HL-60/S4 (cell line): ENCODE measurements around the gene DKK3.

Source experiments
- in situ Hi-C: fragments of 300-500 bp; cut with MboI; formaldehyde crosslinking; loops from 2 replicates; pipeline ENCODE4 v1.14.3; 2022; ENCODE audit warnings: low sequenced_read_pairs

Gene DKK3

GRCh38 chr11:11985016-11985715, 23.3 kb downstream of the DKK3 start:
- in situ Hi-C loops, result no loop called here

GRCh38 chr11:11984563-11984962, 23.9 kb downstream of the DKK3 start:
- in situ Hi-C loops, result no loop called here

GRCh38 chr11:11983427-11983826, 25.0 kb downstream of the DKK3 start:
- in situ Hi-C loops, result no loop called here

GRCh38 chr11:11982975-11983374, 25.5 kb downstream of the DKK3 start:
- in situ Hi-C loops, result no loop called here

GRCh38 chr11:11982461-11982860, 26.0 kb downstream of the DKK3 start:
- in situ Hi-C loops, result no loop called here

GRCh38 chr11:11981840-11982239, 26.6 kb downstream of the DKK3 start:
- in situ Hi-C loops, result no loop called here

- in situ Hi-C loops, result no loop called here
Measured at GRCh38 chr11:11981364-11981763, 27.1 kb downstream of the DKK3 start.

- in situ Hi-C loops, result no loop called here
Measured at GRCh38 chr11:11980841-11981308, 27.6 kb downstream of the DKK3 start.

- in situ Hi-C loops, result no loop called here
Measured at GRCh38 chr11:11980200-11980599, 28.2 kb downstream of the DKK3 start.

GRCh38 chr11:11979488-11980117, 28.8 kb downstream of the DKK3 start:
- in situ Hi-C loops, result no loop called here

GRCh38 chr11:11978792-11979487, 29.5 kb downstream of the DKK3 start:
- in situ Hi-C loops, result no loop called here

GRCh38 chr11:11978098-11978637, 30.3 kb downstream of the DKK3 start:
- in situ Hi-C loops, result no loop called here

- in situ Hi-C loops, result no loop called here
Measured at GRCh38 chr11:11977206-11977938, 31.1 kb downstream of the DKK3 start.

GRCh38 chr11:11976481-11977127, 31.8 kb downstream of the DKK3 start:
- in situ Hi-C loops, result no loop called here

- in situ Hi-C loops, result no loop called here
Measured at GRCh38 chr11:11975201-11976092, 33.0 kb downstream of the DKK3 start.

- in situ Hi-C loops, result no loop called here
Measured at GRCh38 chr11:11973866-11974265, 34.6 kb downstream of the DKK3 start.

- in situ Hi-C loops, result no loop called here
Measured at GRCh38 chr11:11973361-11973800, 35.0 kb downstream of the DKK3 start.

- in situ Hi-C loops, result no loop called here
Measured at GRCh38 chr11:11972730-11973341, 35.6 kb downstream of the DKK3 start.
